ENCODE data around the gene SF3A1.
A peak's percentile ranks its signal among the peaks of the same experiment; 100 is the strongest.

- TF ChIP-seq POLR2A (IDR thresholded peaks at IDR 0.05), result peak in 3 of 4 donors; percentile 55 to 81 (median 77)
- TF ChIP-seq, protein P1, sequence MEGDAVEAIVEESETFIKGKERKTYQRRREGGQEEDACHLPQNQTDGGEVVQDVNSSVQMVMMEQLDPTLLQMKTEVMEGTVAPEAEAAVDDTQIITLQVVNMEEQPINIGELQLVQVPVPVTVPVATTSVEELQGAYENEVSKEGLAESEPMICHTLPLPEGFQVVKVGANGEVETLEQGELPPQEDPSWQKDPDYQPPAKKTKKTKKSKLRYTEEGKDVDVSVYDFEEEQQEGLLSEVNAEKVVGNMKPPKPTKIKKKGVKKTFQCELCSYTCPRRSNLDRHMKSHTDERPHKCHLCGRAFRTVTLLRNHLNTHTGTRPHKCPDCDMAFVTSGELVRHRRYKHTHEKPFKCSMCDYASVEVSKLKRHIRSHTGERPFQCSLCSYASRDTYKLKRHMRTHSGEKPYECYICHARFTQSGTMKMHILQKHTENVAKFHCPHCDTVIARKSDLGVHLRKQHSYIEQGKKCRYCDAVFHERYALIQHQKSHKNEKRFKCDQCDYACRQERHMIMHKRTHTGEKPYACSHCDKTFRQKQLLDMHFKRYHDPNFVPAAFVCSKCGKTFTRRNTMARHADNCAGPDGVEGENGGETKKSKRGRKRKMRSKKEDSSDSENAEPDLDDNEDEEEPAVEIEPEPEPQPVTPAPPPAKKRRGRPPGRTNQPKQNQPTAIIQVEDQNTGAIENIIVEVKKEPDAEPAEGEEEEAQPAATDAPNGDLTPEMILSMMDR (IDR thresholded peaks at IDR 0.05), result no peak
These were observed 67.3 kb downstream of the SF3A1 start, which contains the start of gene CASTOR1 for GRCh38 chr22:30289141-30289979.

Data from esophagus squamous epithelium (tissue), 4 donors.